Peyer's patch (tissue), 4 donors: Measurements from ENCODE around the gene QTRT2.

Source experiments
- CTCF ChIP-seq, 6 experiments: fragments of 450-650 bp in 4 of 6; fragments of 200-600 bp in 2 of 6; sonication (generic) in 1 of 6; IDR thresholded peaks; one replicate each; pipeline ENCODE4 v1.5.1; 2017 to 2019; ENCODE audit warnings: antibody characterized with exemption in 6 of 6, mild to moderate bottlenecking in 3 of 6, moderate library complexity in 1 of 6
- POLR2A ChIP-seq, 2 donors: fragments of 450-650 bp; IDR thresholded peaks; one replicate each; pipeline ENCODE4 v1.5.1; 2017; ENCODE audit warnings: antibody characterized with exemption in 2 of 2, mild to moderate bottlenecking in 2 of 2, moderate library complexity in 2 of 2

GRCh38 chr3:114081037-114081436 lies 24.5 kb downstream of the QTRT2 start:
- TF ChIP-seq CTCF (IDR thresholded peaks at IDR 0.05) (no peak), POLR2A (IDR thresholded peaks at IDR 0.05) (no peak)
